Neural cell (in vitro differentiated cells): ENCODE measurements around the gene IKBKG. TPM values are rescaled to one million over a fixed set of nuclear protein-coding genes. Genes with fewer than 3 reads are reported as not detected.

Source experiments
- H2AFZ ChIP-seq: fragments of 200-600, 300-800 bp; sonication (generic), shearing (Covaris generic); 2 replicates; pipeline ENCODE4 v1.6.0; 2014; ENCODE audit warnings: low read depth, mild to moderate bottlenecking, antibody characterized with exemption, low read length, moderate library complexity
- H3F3A ChIP-seq: fragments of 200-600 bp; shearing (Covaris generic); 2 replicates; pipeline ENCODE4 v1.6.1; 2016; ENCODE audit warnings: mild to moderate bottlenecking, moderate library complexity, mixed read lengths, antibody characterized with exemption, low read length; ENCODE audit not compliant: insufficient read depth, poor library complexity, severe bottlenecking
- H3K27ac ChIP-seq: fragments of 200-600, 300-800 bp; sonication (generic), shearing (Covaris generic); 2 replicates; pipeline ENCODE4 v1.5.1; 2014; ENCODE audit warnings: mild to moderate bottlenecking, low read length, moderate library complexity
- H3K27me3 ChIP-seq: fragments of 300-800, 200-600 bp; sonication (generic), shearing (Covaris generic); 2 replicates; pipeline ENCODE4 v1.6.0; 2014; ENCODE audit warnings: mild to moderate bottlenecking, low read depth, low read length, moderate library complexity; ENCODE audit not compliant: insufficient read depth
- H3K36me3 ChIP-seq: fragments of 300-800, 200-600 bp; sonication (generic), shearing (Covaris generic); 2 replicates; pipeline ENCODE4 v1.5.1; 2014; ENCODE audit warnings: mild to moderate bottlenecking, antibody characterized with exemption, low read length, moderate library complexity; ENCODE audit not compliant: insufficient read depth
- H3K4me2 ChIP-seq: fragments of 300-800, 200-600 bp; sonication (generic), shearing (Covaris generic); 2 replicates; pipeline ENCODE4 v1.6.0; 2014; ENCODE audit warnings: mild to moderate bottlenecking, low read length
- H3K4me3 ChIP-seq: fragments of 300-800, 200-600 bp; sonication (generic), shearing (Covaris generic); 2 replicates; pipeline ENCODE4 v1.5.1; 2014; ENCODE audit warnings: mild to moderate bottlenecking, low read length, moderate library complexity
- H3K79me2 ChIP-seq: fragments of 200-600 bp; shearing (Covaris generic); replicated peaks from 2 replicates; pipeline ENCODE4 v1.6.0; 2014; ENCODE audit warnings: mild to moderate bottlenecking, low read length, moderate library complexity; ENCODE audit not compliant: insufficient read depth
- H3K9ac ChIP-seq: fragments of 300-800, 200-600 bp; sonication (generic), shearing (Covaris generic); 2 replicates; pipeline ENCODE4 v1.6.1; 2016; ENCODE audit warnings: mild to moderate bottlenecking, low read length, mixed read lengths
- H3K9me2 ChIP-seq: fragments of 200-600 bp; shearing (Covaris generic); 2 replicates; pipeline ENCODE4 v1.6.1; 2016; ENCODE audit warnings: mild to moderate bottlenecking, low read length, mixed read lengths; ENCODE audit not compliant: insufficient read depth
- H3K9me3 ChIP-seq: fragments of 200-600, 300-800 bp; sonication (generic), shearing (Covaris generic); 2 replicates; pipeline ENCODE4 v1.6.1; 2016; ENCODE audit warnings: mild to moderate bottlenecking, mixed run types, low read length, moderate library complexity, mixed read lengths
- H4K20me1 ChIP-seq: fragments of 200-600 bp; shearing (Covaris generic); 2 replicates; pipeline ENCODE4 v1.6.1; 2016; ENCODE audit warnings: mild to moderate bottlenecking, mixed run types; ENCODE audit not compliant: insufficient read depth
- CTCF ChIP-seq: fragments of 450-650 bp; IDR thresholded peaks from 2 replicates; pipeline ENCODE4 v1.5.1; 2014; ENCODE audit warnings: antibody characterized with exemption, mild to moderate bottlenecking, moderate library complexity; ENCODE audit not compliant: poor library complexity, severe bottlenecking
- EP300 ChIP-seq: fragments of 450-650 bp; conservative IDR thresholded peaks from 2 replicates; pipeline ENCODE4 v1.6.1; 2014; ENCODE audit warnings: antibody characterized with exemption, mild to moderate bottlenecking, moderate library complexity; ENCODE audit not compliant: poor library complexity, severe bottlenecking
- EZH2 ChIP-seq: fragments of 200-600, 300-800 bp; shearing (Covaris generic), sonication (generic); IDR thresholded peaks from 2 replicates; pipeline ENCODE4 v1.6.1; 2014; ENCODE audit warnings: antibody characterized with exemption, low read length, borderline replicate concordance, mild to moderate bottlenecking; ENCODE audit not compliant: insufficient read depth, poor library complexity, severe bottlenecking
- MXI1 ChIP-seq: fragments of 450-650 bp; conservative IDR thresholded peaks from 2 replicates; pipeline ENCODE4 v1.6.1; 2014; ENCODE audit warnings: antibody characterized with exemption, mild to moderate bottlenecking; ENCODE audit not compliant: poor library complexity, severe bottlenecking
- POLR2AphosphoS5 ChIP-seq: IDR thresholded peaks from 2 replicates; pipeline ENCODE4 v1.6.1; 2012
- RAD21 ChIP-seq: fragments of 450-650 bp; conservative IDR thresholded peaks from 2 replicates; pipeline ENCODE4 v1.6.1; 2014; ENCODE audit warnings: antibody characterized with exemption, mild to moderate bottlenecking, moderate library complexity
- REST ChIP-seq: IDR thresholded peaks from 2 replicates; pipeline ENCODE4 v1.6.1; 2012; ENCODE audit warnings: borderline replicate concordance
- SMC3 ChIP-seq: fragments of 450-650 bp; conservative IDR thresholded peaks from 2 replicates; pipeline ENCODE4 v1.6.1; 2014; ENCODE audit warnings: antibody characterized with exemption, mild to moderate bottlenecking, moderate library complexity; ENCODE audit not compliant: poor library complexity
- TAF1 ChIP-seq: IDR thresholded peaks from 2 replicates; pipeline ENCODE4 v1.6.1; 2012; ENCODE audit warnings: low read depth
- polyA plus RNA-seq: library from polyadenylated mRNA; depleted of rRNA; stranded (reverse); fragments of >200 nt; gene quantifications from 2 replicates; pipeline ENCODE4 v1.2.3, GENCODE V29; 2014

Gene IKBKG
- polyA plus RNA-seq, 1 donor from 2014 or later: 37.7 TPM

GRCh38 chrX:154508384-154508745, 39.1 kb upstream of the IKBKG start:
- Histone ChIP-seq H2AFZ (no peak overlapping the region), H3K36me3 (no peaks in the 10 kb centered on the region), H3K79me2 (no peaks in the 10 kb centered on the region), H3K4me3 (no peak overlapping the region), H3K9me2 (no peaks in the 10 kb centered on the region), H3F3A (no peaks in the 10 kb centered on the region), H4K20me1 (no peaks in the 10 kb centered on the region), H3K9me3 (no peaks in the 10 kb centered on the region), H3K27ac (no peak overlapping the region), H3K27me3 (no peaks in the 10 kb centered on the region), H3K9ac (no peak overlapping the region), H3K4me2 (no peak overlapping the region)
- TF ChIP-seq REST (no peak), RAD21 (no peak), CTCF (no peak), EZH2 (no peak), SMC3 (no peak), MXI1 (no peak), POLR2AphosphoS5 (no peak), EP300 (no peak), TAF1 (no peak)

- no peak overlapping the region for H2AFZ ChIP-seq
- H3K9me3 ChIP-seq: no peaks in the 10 kb centered on the region
- no peaks in the 10 kb centered on the region for H4K20me1 ChIP-seq
- no peaks in the 10 kb centered on the region for H3K79me2 ChIP-seq
- H3F3A ChIP-seq: no peaks in the 10 kb centered on the region
- no peaks in the 10 kb centered on the region for H3K9me2 ChIP-seq
- no peaks in the 10 kb centered on the region for H3K36me3 ChIP-seq
- no peak overlapping the region for H3K27ac ChIP-seq
- TF ChIP-seq EP300 (no peak), EZH2 (no peak), TAF1 (no peak), SMC3 (no peak), MXI1 (no peak)
- no peak overlapping the region for H3K9ac ChIP-seq
- H3K4me2 ChIP-seq: no peak overlapping the region
- no peaks in the 10 kb centered on the region for H3K27me3 ChIP-seq
- H3K4me3 ChIP-seq: no peak overlapping the region
These were observed 38.0 kb upstream of the IKBKG start for GRCh38 chrX:154509455-154509854.
